ENCODE data around the gene TRAF3IP3.

DNA sequence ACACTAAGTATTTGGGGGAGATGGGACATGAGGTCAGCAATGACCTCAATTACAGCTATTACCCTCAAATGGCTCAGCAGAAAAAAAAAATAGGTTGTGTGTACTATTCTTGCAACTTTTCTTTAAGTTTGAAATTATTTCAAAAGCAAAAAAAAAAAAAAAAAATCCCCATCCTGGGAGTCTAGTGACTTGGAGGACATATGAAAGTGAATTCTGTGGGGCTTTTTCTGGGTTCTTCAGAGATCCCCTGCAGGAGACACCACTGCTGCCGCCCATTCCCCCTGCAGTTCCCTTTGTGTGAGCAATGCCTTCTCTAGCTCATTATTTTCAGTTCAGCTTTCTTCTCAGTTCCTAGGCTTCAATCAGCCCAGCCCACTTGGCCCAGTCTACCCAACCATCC lies 34.5 kb upstream of the TRAF3IP3 start:
- no peak for TF ChIP-seq POLR2AphosphoS5 (IDR thresholded peaks at IDR 0.05)
- TF ChIP-seq, protein P1, sequence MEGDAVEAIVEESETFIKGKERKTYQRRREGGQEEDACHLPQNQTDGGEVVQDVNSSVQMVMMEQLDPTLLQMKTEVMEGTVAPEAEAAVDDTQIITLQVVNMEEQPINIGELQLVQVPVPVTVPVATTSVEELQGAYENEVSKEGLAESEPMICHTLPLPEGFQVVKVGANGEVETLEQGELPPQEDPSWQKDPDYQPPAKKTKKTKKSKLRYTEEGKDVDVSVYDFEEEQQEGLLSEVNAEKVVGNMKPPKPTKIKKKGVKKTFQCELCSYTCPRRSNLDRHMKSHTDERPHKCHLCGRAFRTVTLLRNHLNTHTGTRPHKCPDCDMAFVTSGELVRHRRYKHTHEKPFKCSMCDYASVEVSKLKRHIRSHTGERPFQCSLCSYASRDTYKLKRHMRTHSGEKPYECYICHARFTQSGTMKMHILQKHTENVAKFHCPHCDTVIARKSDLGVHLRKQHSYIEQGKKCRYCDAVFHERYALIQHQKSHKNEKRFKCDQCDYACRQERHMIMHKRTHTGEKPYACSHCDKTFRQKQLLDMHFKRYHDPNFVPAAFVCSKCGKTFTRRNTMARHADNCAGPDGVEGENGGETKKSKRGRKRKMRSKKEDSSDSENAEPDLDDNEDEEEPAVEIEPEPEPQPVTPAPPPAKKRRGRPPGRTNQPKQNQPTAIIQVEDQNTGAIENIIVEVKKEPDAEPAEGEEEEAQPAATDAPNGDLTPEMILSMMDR (IDR thresholded peaks at IDR 0.05; ENCODE audit: poor library complexity, severe bottlenecking): no peak
- TF ChIP-seq, protein P2, sequence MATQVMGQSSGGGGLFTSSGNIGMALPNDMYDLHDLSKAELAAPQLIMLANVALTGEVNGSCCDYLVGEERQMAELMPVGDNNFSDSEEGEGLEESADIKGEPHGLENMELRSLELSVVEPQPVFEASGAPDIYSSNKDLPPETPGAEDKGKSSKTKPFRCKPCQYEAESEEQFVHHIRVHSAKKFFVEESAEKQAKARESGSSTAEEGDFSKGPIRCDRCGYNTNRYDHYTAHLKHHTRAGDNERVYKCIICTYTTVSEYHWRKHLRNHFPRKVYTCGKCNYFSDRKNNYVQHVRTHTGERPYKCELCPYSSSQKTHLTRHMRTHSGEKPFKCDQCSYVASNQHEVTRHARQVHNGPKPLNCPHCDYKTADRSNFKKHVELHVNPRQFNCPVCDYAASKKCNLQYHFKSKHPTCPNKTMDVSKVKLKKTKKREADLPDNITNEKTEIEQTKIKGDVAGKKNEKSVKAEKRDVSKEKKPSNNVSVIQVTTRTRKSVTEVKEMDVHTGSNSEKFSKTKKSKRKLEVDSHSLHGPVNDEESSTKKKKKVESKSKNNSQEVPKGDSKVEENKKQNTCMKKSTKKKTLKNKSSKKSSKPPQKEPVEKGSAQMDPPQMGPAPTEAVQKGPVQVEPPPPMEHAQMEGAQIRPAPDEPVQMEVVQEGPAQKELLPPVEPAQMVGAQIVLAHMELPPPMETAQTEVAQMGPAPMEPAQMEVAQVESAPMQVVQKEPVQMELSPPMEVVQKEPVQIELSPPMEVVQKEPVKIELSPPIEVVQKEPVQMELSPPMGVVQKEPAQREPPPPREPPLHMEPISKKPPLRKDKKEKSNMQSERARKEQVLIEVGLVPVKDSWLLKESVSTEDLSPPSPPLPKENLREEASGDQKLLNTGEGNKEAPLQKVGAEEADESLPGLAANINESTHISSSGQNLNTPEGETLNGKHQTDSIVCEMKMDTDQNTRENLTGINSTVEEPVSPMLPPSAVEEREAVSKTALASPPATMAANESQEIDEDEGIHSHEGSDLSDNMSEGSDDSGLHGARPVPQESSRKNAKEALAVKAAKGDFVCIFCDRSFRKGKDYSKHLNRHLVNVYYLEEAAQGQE (IDR thresholded peaks at IDR 0.05; ENCODE audit: borderline replicate concordance): no peak

Data from neural cell (in vitro differentiated cells).